SJCRH30 (cell line): Measurements from ENCODE around the gene CCN6. TPM values are rescaled to one million over a fixed set of nuclear protein-coding genes. Genes with fewer than 3 reads are reported as not detected.

ENCODE experiments used
- DNase-seq, 2 experiments: peaks; one replicate each; pipeline ENCODE4 v3.0.0-alpha.2; 2015 to 2020
- H3K27ac ChIP-seq: fragments of 250-450 bp; sonication (Bioruptor Pico); 2 replicates; pipeline ENCODE4 v1.5.1; 2020; ENCODE audit warnings: mild to moderate bottlenecking, moderate library complexity
- H3K27me3 ChIP-seq: fragments of 250-450 bp; sonication (Bioruptor Pico); 2 replicates; pipeline ENCODE4 v1.5.1; 2020; ENCODE audit warnings: mild to moderate bottlenecking, moderate library complexity
- H3K36me3 ChIP-seq: fragments of 250-450 bp; sonication (Bioruptor Pico); 2 replicates; pipeline ENCODE4 v1.5.1; 2020; ENCODE audit warnings: mild to moderate bottlenecking, moderate library complexity
- H3K4me1 ChIP-seq: fragments of 250-450 bp; sonication (Bioruptor Pico); 2 replicates; pipeline ENCODE4 v1.5.1; 2020; ENCODE audit warnings: mild to moderate bottlenecking, moderate library complexity
- H3K4me3 ChIP-seq: fragments of 250-450 bp; sonication (Bioruptor Pico); 2 replicates; pipeline ENCODE4 v1.5.1; 2020; ENCODE audit warnings: mild to moderate bottlenecking, moderate library complexity
- H3K9me3 ChIP-seq: fragments of 250-450 bp; sonication (Bioruptor Pico); replicated peaks from 2 replicates; pipeline ENCODE4 v1.5.1; 2020; ENCODE audit warnings: mild to moderate bottlenecking, moderate library complexity
- total RNA-seq: library from RNA; depleted of rRNA; stranded (reverse); fragments of >200 nt; shearing (Covaris generic); gene quantifications from 2 replicates; pipeline ENCODE4 v1.2.3, GENCODE V29; 2014; rRNA removed

Gene CCN6
- total RNA-seq, result not detected in 2 replicates

GRCh38 chr6:112054001-112054400, at the start of gene CCN6:
Gene CCN6, plus strand, starts transcription at chr6:112054104. Its CDS starts 254 bp downstream, at chr6:112054358.
- Histone ChIP-seq H3K27me3 (no peaks in the 10 kb centered on the region), H3K4me1 (no peaks in the 10 kb centered on the region), H3K9me3 (no peaks in the 10 kb centered on the region), H3K4me3 (no peak within 1 kb of the TSS), H3K27ac (no peak within 1 kb of the TSS), H3K36me3 (no peaks in the 10 kb centered on the region)
- no peak for DNase-seq

GRCh38 chr6:112004201-112005012, 49.5 kb upstream of the CCN6 start:
- Histone ChIP-seq H3K4me3 (no peak overlapping the region), H3K27ac (no peak overlapping the region), H3K4me1 (peaks cover 23% of the 10 kb centered on the region), H3K36me3 (no peaks in the 10 kb centered on the region), H3K27me3 (no peaks in the 10 kb centered on the region), H3K9me3 (no peaks in the 10 kb centered on the region)
- DNase-seq, result no peak

- H3K4me1 ChIP-seq, result peaks cover 29% of the 10 kb centered on the region
- H3K27me3 ChIP-seq, result no peaks in the 10 kb centered on the region
- no peak overlapping the region for H3K4me3 ChIP-seq
- H3K36me3 ChIP-seq, result no peaks in the 10 kb centered on the region
- no peak overlapping the region for H3K27ac ChIP-seq
- DNase-seq, result no peak
- no peaks in the 10 kb centered on the region for H3K9me3 ChIP-seq
Observed at GRCh38 chr6:112005013-112005371, 48.9 kb upstream of the CCN6 start.

- Histone ChIP-seq H3K27ac (peak overlapping the region; percentile 71; the same call in 1 of the 2 replicates), H3K4me1 (peaks cover 32% of the 10 kb centered on the region), H3K4me3 (no peak overlapping the region), H3K36me3 (no peaks in the 10 kb centered on the region), H3K27me3 (no peaks in the 10 kb centered on the region), H3K9me3 (no peaks in the 10 kb centered on the region)
- no peak for DNase-seq
Observed at GRCh38 chr6:112007254-112007653, 46.6 kb upstream of the CCN6 start.

GRCh38 chr6:112007805-112008204, 46.1 kb upstream of the CCN6 start:
- no peak overlapping the region for H3K4me3 ChIP-seq
- H3K9me3 ChIP-seq, result no peaks in the 10 kb centered on the region
- H3K27ac ChIP-seq, result peak overlapping the region; percentile 71
- DNase-seq, result no peak
- no peaks in the 10 kb centered on the region for H3K27me3 ChIP-seq
- peaks cover 32% of the 10 kb centered on the region for H3K4me1 ChIP-seq
- H3K36me3 ChIP-seq, result no peaks in the 10 kb centered on the region

GRCh38 chr6:112008482-112008881, 45.4 kb upstream of the CCN6 start:
- Histone ChIP-seq H3K27me3 (no peaks in the 10 kb centered on the region), H3K4me1 (peaks cover 32% of the 10 kb centered on the region), H3K4me3 (no peak overlapping the region), H3K36me3 (no peaks in the 10 kb centered on the region), H3K27ac (peak overlapping the region; percentile 71), H3K9me3 (no peaks in the 10 kb centered on the region)
- DNase-seq, result peak; percentile 72 to 77

- Histone ChIP-seq H3K27ac (no peak overlapping the region), H3K4me3 (no peak overlapping the region), H3K4me1 (peaks cover 45% of the 10 kb centered on the region), H3K36me3 (no peaks in the 10 kb centered on the region), H3K27me3 (no peaks in the 10 kb centered on the region), H3K9me3 (no peaks in the 10 kb centered on the region)
- no peak for DNase-seq
Observed at GRCh38 chr6:112010328-112010727, 43.6 kb upstream of the CCN6 start.

GRCh38 chr6:112013051-112013450, 40.9 kb upstream of the CCN6 start:
- no peaks in the 10 kb centered on the region for H3K36me3 ChIP-seq
- no peak overlapping the region for H3K4me3 ChIP-seq
- no peak for DNase-seq
- H3K27me3 ChIP-seq, result no peaks in the 10 kb centered on the region
- no peak overlapping the region for H3K27ac ChIP-seq
- peaks cover 38% of the 10 kb centered on the region for H3K4me1 ChIP-seq
- no peaks in the 10 kb centered on the region for H3K9me3 ChIP-seq

- Histone ChIP-seq H3K4me3 (no peak overlapping the region), H3K36me3 (no peaks in the 10 kb centered on the region), H3K4me1 (peaks cover 38% of the 10 kb centered on the region), H3K27me3 (no peaks in the 10 kb centered on the region), H3K9me3 (no peaks in the 10 kb centered on the region), H3K27ac (no peak overlapping the region; the same call in 1 of the 2 replicates)
- no peak for DNase-seq
Observed at GRCh38 chr6:112014483-112014882, 39.4 kb upstream of the CCN6 start.

- peaks cover 32% of the 10 kb centered on the region for H3K4me1 ChIP-seq
- H3K9me3 ChIP-seq, result no peaks in the 10 kb centered on the region
- DNase-seq, result no peak
- H3K36me3 ChIP-seq, result no peaks in the 10 kb centered on the region
- no peak overlapping the region for H3K4me3 ChIP-seq
- H3K27ac ChIP-seq, result no peak overlapping the region
- no peaks in the 10 kb centered on the region for H3K27me3 ChIP-seq
Observed at GRCh38 chr6:112015725-112016124, 38.2 kb upstream of the CCN6 start.

- Histone ChIP-seq H3K27ac (no peak overlapping the region), H3K9me3 (no peaks in the 10 kb centered on the region), H3K4me1 (peaks cover 32% of the 10 kb centered on the region), H3K27me3 (no peaks in the 10 kb centered on the region), H3K4me3 (no peak overlapping the region), H3K36me3 (no peaks in the 10 kb centered on the region)
- no peak for DNase-seq
Observed at GRCh38 chr6:112016320-112016719, 37.6 kb upstream of the CCN6 start.

- peaks cover 32% of the 10 kb centered on the region for H3K4me1 ChIP-seq
- no peak overlapping the region for H3K4me3 ChIP-seq
- H3K27ac ChIP-seq, result no peak overlapping the region
- H3K36me3 ChIP-seq, result no peaks in the 10 kb centered on the region
- DNase-seq, result no peak
- H3K27me3 ChIP-seq, result no peaks in the 10 kb centered on the region
- no peaks in the 10 kb centered on the region for H3K9me3 ChIP-seq
Observed at GRCh38 chr6:112017169-112017568, 36.7 kb upstream of the CCN6 start.

- H3K27ac ChIP-seq, result no peak overlapping the region
- no peaks in the 10 kb centered on the region for H3K27me3 ChIP-seq
- no peak overlapping the region; the same call in 1 of the 2 replicates for H3K4me3 ChIP-seq
- H3K9me3 ChIP-seq, result no peaks in the 10 kb centered on the region
- DNase-seq, result no peak
- peaks cover 32% of the 10 kb centered on the region for H3K4me1 ChIP-seq
- H3K36me3 ChIP-seq, result no peaks in the 10 kb centered on the region
Observed at GRCh38 chr6:112017760-112018537, 36.0 kb upstream of the CCN6 start.

GRCh38 chr6:112018619-112019416, 35.1 kb upstream of the CCN6 start:
- Histone ChIP-seq H3K36me3 (no peaks in the 10 kb centered on the region), H3K27ac (peak overlapping the region; percentile 17; the same call in 1 of the 2 replicates), H3K27me3 (no peaks in the 10 kb centered on the region), H3K4me3 (peak overlapping the region; percentile 27), H3K9me3 (0 out of 2 replicates have a peak, but pooled peaks cover 2% of the 10 kb centered on the region), H3K4me1 (peaks cover 32% of the 10 kb centered on the region)
- peak; percentile 37 to 49 for DNase-seq
